Epithelial cell of proximal tubule (primary cell): ENCODE data around the gene CLEC16A. TPM values are rescaled to one million over a fixed set of nuclear protein-coding genes. Genes with fewer than 3 reads are reported as not detected.

ENCODE experiments used
- DNase-seq: peaks from one replicate; pipeline ENCODE4 v3.0.0-alpha.2; 2011; ENCODE audit warnings: low read depth
- H3K4me3 ChIP-seq: 2 replicates; pipeline ENCODE4 v1.5.1; 2011; ENCODE audit warnings: low read depth, mild to moderate bottlenecking, low read length
- CTCF ChIP-seq: conservative IDR thresholded peaks from 2 replicates; pipeline ENCODE4 v1.5.1; 2012; ENCODE audit warnings: low read depth, mild to moderate bottlenecking, low read length
- total RNA-seq: library from RNA; depleted of rRNA; stranded (reverse); fragments of >200 nt; gene quantifications from 2 replicates; pipeline ENCODE4 v1.2.3, GENCODE V29; 2015

The CLEC16A gene
- total RNA-seq, 1 donor from 2014 or later = 15.6 TPM

GRCh38 chr16:10906482-10906881 lies 37.9 kb upstream of the CLEC16A start:
- DNase-seq = no peak
- H3K4me3 ChIP-seq = no peak overlapping the region
- no peak for TF ChIP-seq CTCF

- H3K4me3 ChIP-seq = no peak overlapping the region
- TF ChIP-seq CTCF = no peak
- no peak for DNase-seq
These were observed 37.2 kb upstream of the CLEC16A start for GRCh38 chr16:10906914-10907756.

GRCh38 chr16:10907757-10908045 lies 36.7 kb upstream of the CLEC16A start:
- H3K4me3 ChIP-seq = no peak overlapping the region
- no peak for DNase-seq
- TF ChIP-seq CTCF = no peak

GRCh38 chr16:10911267-10911666 lies 33.1 kb upstream of the CLEC16A start:
- DNase-seq = no peak
- no peak overlapping the region for H3K4me3 ChIP-seq
- no peak for TF ChIP-seq CTCF

GRCh38 chr16:10916534-10916933 lies 27.8 kb upstream of the CLEC16A start:
- H3K4me3 ChIP-seq = no peak overlapping the region
- TF ChIP-seq CTCF = no peak
- DNase-seq = no peak

GRCh38 chr16:10918294-10919002 lies 25.9 kb upstream of the CLEC16A start:
- TF ChIP-seq CTCF = peak; percentile 99
- peak; percentile 57 for DNase-seq
- H3K4me3 ChIP-seq = peak overlapping the region; percentile 1

GRCh38 chr16:10919003-10919351 lies 25.4 kb upstream of the CLEC16A start:
- no peak overlapping the region for H3K4me3 ChIP-seq
- DNase-seq = no peak
- TF ChIP-seq CTCF = no peak
